Stimulated activated CD8-positive, alpha-beta memory T cell treated with anti-CD3 and anti-CD28 coated beads, Interleukin-12 subunit alpha, Interleukin-12 subunit beta, amount 100 ng/mL, for 4 hours (primary cell): ENCODE measurements around the gene FAM110D.

ENCODE experiments used
- DNase-seq: peaks from one replicate; pipeline ENCODE4 v3.0.0-alpha.2; 2020; ENCODE audit warnings: low read depth

FAM110D gene

GRCh38 chr1:26158908-26159742, at the start of gene FAM110D:
FAM110D (plus strand) TSS chr1:26159079; CDS start chr1:26161292, 2,213 bp downstream.
- DNase-seq, result no peak

- no peak for DNase-seq
Observed at GRCh38 chr1:26109229-26110164, 49.4 kb upstream of the FAM110D start.

- peak; percentile 48 for DNase-seq
Observed at GRCh38 chr1:26110731-26111529, 47.9 kb upstream of the FAM110D start.

- DNase-seq, result peak; percentile 90
Observed at GRCh38 chr1:26111530-26112406, 47.1 kb upstream of the FAM110D start, which contains the start of gene PDIK1L. PDIK1L (plus strand) TSS chr1:26111824; CDS start chr1:26114309, 2,485 bp downstream.

- no peak for DNase-seq
Observed at GRCh38 chr1:26112407-26112775, 46.5 kb upstream of the FAM110D start.

GRCh38 chr1:26114165-26114927, 44.5 kb upstream of the FAM110D start:
- DNase-seq, result no peak

- DNase-seq, result no peak
Observed at GRCh38 chr1:26119892-26120608, 38.8 kb upstream of the FAM110D start.

- no peak for DNase-seq
Observed at GRCh38 chr1:26121854-26122773, 36.8 kb upstream of the FAM110D start.

GRCh38 chr1:26122988-26123973, 35.6 kb upstream of the FAM110D start:
- no peak for DNase-seq

GRCh38 chr1:26124418-26125331, 34.2 kb upstream of the FAM110D start:
- no peak for DNase-seq

GRCh38 chr1:26125382-26125781, 33.5 kb upstream of the FAM110D start:
- no peak for DNase-seq

GRCh38 chr1:26125946-26126320, 32.9 kb upstream of the FAM110D start:
- DNase-seq, result no peak

GRCh38 chr1:26126321-26127084, 32.4 kb upstream of the FAM110D start:
- peak; percentile 10 for DNase-seq

- no peak for DNase-seq
Observed at GRCh38 chr1:26127235-26128163, 31.4 kb upstream of the FAM110D start.
